Measurements from ENCODE around the gene TFDP1.

The TFDP1 gene

GRCh38 chr13:113550453-113550852 is 34.1 kb upstream of the TFDP1 start:
- no CpG with 5 or more reads among the region's 9 CpGs for WGBS (ENCODE audit: insufficient coverage, insufficient read length)
- peaks cover 3% of the 10 kb centered on the region; the same call in 1 of the 2 replicates for H3K36me3 ChIP-seq (ENCODE audit: control insufficient read depth, insufficient read depth, low read length)
- no peak overlapping the region for H3K27ac ChIP-seq (ENCODE audit: low read length)
- H3K27me3 ChIP-seq (ENCODE audit: control insufficient read depth, insufficient read depth, low read length): no peaks in the 10 kb centered on the region
- no peaks in the 10 kb centered on the region; the same call in 1 of the 2 replicates for H3K4me1 ChIP-seq (ENCODE audit: control insufficient read depth, insufficient read depth, low read length)
- H3K9me3 ChIP-seq (ENCODE audit: control insufficient read depth, insufficient read depth, low read length): no peaks in the 10 kb centered on the region
- DNase-seq (ENCODE audit: low read depth, low spot score): no peak
- no peak overlapping the region for H3K4me3 ChIP-seq (ENCODE audit: low read length)

- DNase-seq (ENCODE audit: low read depth, low spot score): no peak
- WGBS (ENCODE audit: insufficient coverage, insufficient read length): no CpG with 5 or more reads among the region's 16 CpGs
- no peaks in the 10 kb centered on the region for H3K9me3 ChIP-seq (ENCODE audit: control insufficient read depth, insufficient read depth, low read length)
- no peaks in the 10 kb centered on the region; the same call in 1 of the 2 replicates for H3K4me1 ChIP-seq (ENCODE audit: control insufficient read depth, insufficient read depth, low read length)
- H3K4me3 ChIP-seq (ENCODE audit: low read length): no peak overlapping the region
- H3K27me3 ChIP-seq (ENCODE audit: control insufficient read depth, insufficient read depth, low read length): no peaks in the 10 kb centered on the region
- H3K36me3 ChIP-seq (ENCODE audit: control insufficient read depth, insufficient read depth, low read length): peaks cover 3% of the 10 kb centered on the region; the same call in 1 of the 2 replicates
- no peak overlapping the region for H3K27ac ChIP-seq (ENCODE audit: low read length)
Measured at GRCh38 chr13:113551081-113552000, 33.2 kb upstream of the TFDP1 start.

GRCh38 chr13:113552079-113552478 is 32.5 kb upstream of the TFDP1 start:
- Histone ChIP-seq H3K4me1 (ENCODE audit: control insufficient read depth, insufficient read depth, low read length) (peaks cover 1% of the 10 kb centered on the region), H3K27me3 (ENCODE audit: control insufficient read depth, insufficient read depth, low read length) (no peaks in the 10 kb centered on the region), H3K36me3 (ENCODE audit: control insufficient read depth, insufficient read depth, low read length) (peaks cover 3% of the 10 kb centered on the region; the same call in 1 of the 2 replicates), H3K27ac (ENCODE audit: low read length) (no peak overlapping the region), H3K9me3 (ENCODE audit: control insufficient read depth, insufficient read depth, low read length) (no peaks in the 10 kb centered on the region), H3K4me3 (ENCODE audit: low read length) (no peak overlapping the region)
- no CpG with 5 or more reads among the region's 11 CpGs for WGBS (ENCODE audit: insufficient coverage, insufficient read length)
- DNase-seq (ENCODE audit: low read depth, low spot score): no peak

GRCh38 chr13:113552786-113553434 is 31.6 kb upstream of the TFDP1 start:
- no peak for DNase-seq (ENCODE audit: low read depth, low spot score)
- Histone ChIP-seq H3K4me1 (ENCODE audit: control insufficient read depth, insufficient read depth, low read length) (peaks cover 1% of the 10 kb centered on the region), H3K36me3 (ENCODE audit: control insufficient read depth, insufficient read depth, low read length) (peaks cover 3% of the 10 kb centered on the region; the same call in 1 of the 2 replicates), H3K27me3 (ENCODE audit: control insufficient read depth, insufficient read depth, low read length) (no peaks in the 10 kb centered on the region), H3K27ac (ENCODE audit: low read length) (no peak overlapping the region), H3K4me3 (ENCODE audit: low read length) (no peak overlapping the region), H3K9me3 (ENCODE audit: control insufficient read depth, insufficient read depth, low read length) (no peaks in the 10 kb centered on the region)
- no CpG with 5 or more reads among the region's 16 CpGs for WGBS (ENCODE audit: insufficient coverage, insufficient read length)

- H3K36me3 ChIP-seq (ENCODE audit: control insufficient read depth, insufficient read depth, low read length): peaks cover 3% of the 10 kb centered on the region; the same call in 1 of the 2 replicates
- H3K9me3 ChIP-seq (ENCODE audit: control insufficient read depth, insufficient read depth, low read length): no peaks in the 10 kb centered on the region
- no peak overlapping the region for H3K4me3 ChIP-seq (ENCODE audit: low read length)
- no CpG with 5 or more reads among the region's 16 CpGs for WGBS (ENCODE audit: insufficient coverage, insufficient read length)
- H3K27ac ChIP-seq (ENCODE audit: low read length): no peak overlapping the region
- no peaks in the 10 kb centered on the region for H3K27me3 ChIP-seq (ENCODE audit: control insufficient read depth, insufficient read depth, low read length)
- H3K4me1 ChIP-seq (ENCODE audit: control insufficient read depth, insufficient read depth, low read length): peaks cover 1% of the 10 kb centered on the region
- no peak for DNase-seq (ENCODE audit: low read depth, low spot score)
Measured at GRCh38 chr13:113553511-113554332, 30.8 kb upstream of the TFDP1 start.

GRCh38 chr13:113554333-113554700 is 30.2 kb upstream of the TFDP1 start:
- Histone ChIP-seq H3K27me3 (ENCODE audit: control insufficient read depth, insufficient read depth, low read length) (no peaks in the 10 kb centered on the region), H3K9me3 (ENCODE audit: control insufficient read depth, insufficient read depth, low read length) (no peaks in the 10 kb centered on the region), H3K36me3 (ENCODE audit: control insufficient read depth, insufficient read depth, low read length) (peaks cover 3% of the 10 kb centered on the region; the same call in 1 of the 2 replicates), H3K4me3 (ENCODE audit: low read length) (no peak overlapping the region), H3K4me1 (ENCODE audit: control insufficient read depth, insufficient read depth, low read length) (peaks cover 1% of the 10 kb centered on the region), H3K27ac (ENCODE audit: low read length) (no peak overlapping the region)
- WGBS (ENCODE audit: insufficient coverage, insufficient read length): no CpG with 5 or more reads among the region's 9 CpGs
- no peak for DNase-seq (ENCODE audit: low read depth, low spot score)

- Histone ChIP-seq H3K36me3 (ENCODE audit: control insufficient read depth, insufficient read depth, low read length) (peaks cover 3% of the 10 kb centered on the region; the same call in 1 of the 2 replicates), H3K9me3 (ENCODE audit: control insufficient read depth, insufficient read depth, low read length) (no peaks in the 10 kb centered on the region), H3K4me3 (ENCODE audit: low read length) (no peak overlapping the region), H3K27ac (ENCODE audit: low read length) (no peak overlapping the region), H3K4me1 (ENCODE audit: control insufficient read depth, insufficient read depth, low read length) (peaks cover 1% of the 10 kb centered on the region), H3K27me3 (ENCODE audit: control insufficient read depth, insufficient read depth, low read length) (no peaks in the 10 kb centered on the region)
- no peak for DNase-seq (ENCODE audit: low read depth, low spot score)
- WGBS (ENCODE audit: insufficient coverage, insufficient read length): no CpG with 5 or more reads among the region's 4 CpGs
Measured at GRCh38 chr13:113555141-113555540, 29.4 kb upstream of the TFDP1 start.

- no peak for DNase-seq (ENCODE audit: low read depth, low spot score)
- Histone ChIP-seq H3K36me3 (ENCODE audit: control insufficient read depth, insufficient read depth, low read length) (no peaks in the 10 kb centered on the region; the same call in 1 of the 2 replicates), H3K27ac (ENCODE audit: low read length) (no peak overlapping the region), H3K4me1 (ENCODE audit: control insufficient read depth, insufficient read depth, low read length) (peaks cover 1% of the 10 kb centered on the region), H3K4me3 (ENCODE audit: low read length) (no peak overlapping the region), H3K9me3 (ENCODE audit: control insufficient read depth, insufficient read depth, low read length) (no peaks in the 10 kb centered on the region), H3K27me3 (ENCODE audit: control insufficient read depth, insufficient read depth, low read length) (no peaks in the 10 kb centered on the region)
- no CpG with 5 or more reads among the region's 5 CpGs for WGBS (ENCODE audit: insufficient coverage, insufficient read length)
Measured at GRCh38 chr13:113557013-113557412, 27.5 kb upstream of the TFDP1 start.

GRCh38 chr13:113558461-113558860 is 26.1 kb upstream of the TFDP1 start:
- Histone ChIP-seq H3K4me1 (ENCODE audit: control insufficient read depth, insufficient read depth, low read length) (peaks cover 1% of the 10 kb centered on the region), H3K27ac (ENCODE audit: low read length) (no peak overlapping the region), H3K36me3 (ENCODE audit: control insufficient read depth, insufficient read depth, low read length) (no peaks in the 10 kb centered on the region; the same call in 1 of the 2 replicates), H3K9me3 (ENCODE audit: control insufficient read depth, insufficient read depth, low read length) (no peaks in the 10 kb centered on the region), H3K4me3 (ENCODE audit: low read length) (no peak overlapping the region), H3K27me3 (ENCODE audit: control insufficient read depth, insufficient read depth, low read length) (no peaks in the 10 kb centered on the region)
- no peak for DNase-seq (ENCODE audit: low read depth, low spot score)
- WGBS (ENCODE audit: insufficient coverage, insufficient read length): no CpG with 5 or more reads among the region's 6 CpGs

- DNase-seq (ENCODE audit: low read depth, low spot score): no peak
- Histone ChIP-seq H3K27ac (ENCODE audit: low read length) (no peak overlapping the region), H3K9me3 (ENCODE audit: control insufficient read depth, insufficient read depth, low read length) (no peaks in the 10 kb centered on the region), H3K36me3 (ENCODE audit: control insufficient read depth, insufficient read depth, low read length) (no peaks in the 10 kb centered on the region), H3K4me3 (ENCODE audit: low read length) (no peak overlapping the region), H3K4me1 (ENCODE audit: control insufficient read depth, insufficient read depth, low read length) (peaks cover 1% of the 10 kb centered on the region; the same call in 1 of the 2 replicates), H3K27me3 (ENCODE audit: control insufficient read depth, insufficient read depth, low read length) (no peaks in the 10 kb centered on the region)
- WGBS (ENCODE audit: insufficient coverage, insufficient read length): no CpG with 5 or more reads among the region's 7 CpGs
Measured at GRCh38 chr13:113559061-113559460, 25.5 kb upstream of the TFDP1 start.

Data from iPS DF 6.9 (cell line).